Measurements from ENCODE around the gene CELF4. TPM values are rescaled to one million over a fixed set of nuclear protein-coding genes. Genes with fewer than 3 reads are reported as not detected.

CELF4 gene
- total and polyA plus RNA-seq, 7 donors, result 0.60 to 5.0 (median 1.8) TPM; not detected in 1

- peaks cover 5 to 43% (median 28%) of the 10 kb centered on the region in 3 donors for H3K27me3 ChIP-seq
- H3K9me3 ChIP-seq, result no peaks in the 10 kb centered on the region
- H3K4me3 ChIP-seq, result no peak overlapping the region
- TF ChIP-seq POLR2AphosphoS5 (IDR thresholded peaks at IDR 0.05) (no peak), EP300 (IDR thresholded peaks at IDR 0.05) (no peak), CTCF (IDR thresholded peaks at IDR 0.05) (no peak), POLR2A (IDR thresholded peaks at IDR 0.05) (no peak)
- DNase-seq, result no peak
- H3K36me3 ChIP-seq, result no peaks in the 10 kb centered on the region
- no peaks in the 10 kb centered on the region for H3K4me1 ChIP-seq
- H3K27ac ChIP-seq, result no peak overlapping the region
- intact Hi-C loops (cut with DNase I), result no loop called here
- WGBS, 2 donors, result 80 to 86% methylated on average over 7 of the region's 7 CpGs
Measured at GRCh38 chr18:37541517-37541916, 24.1 kb downstream of the CELF4 start.

GRCh38 chr18:37540424-37541138 lies 25.0 kb downstream of the CELF4 start:
- no peaks in the 10 kb centered on the region for H3K36me3 ChIP-seq
- 50 to 59% methylated on average over 9 of the region's 9 CpGs for WGBS, 2 donors
- H3K27ac ChIP-seq, result no peak overlapping the region
- TF ChIP-seq EP300 (IDR thresholded peaks at IDR 0.05), result no peak
- TF ChIP-seq POLR2A (IDR thresholded peaks at IDR 0.05), result no peak
- TF ChIP-seq POLR2AphosphoS5 (IDR thresholded peaks at IDR 0.05), result no peak
- TF ChIP-seq CTCF (IDR thresholded peaks at IDR 0.05), result no peak
- H3K4me1 ChIP-seq, result no peaks in the 10 kb centered on the region
- H3K9me3 ChIP-seq, result no peaks in the 10 kb centered on the region
- intact Hi-C loops (cut with DNase I), result no loop called here
- H3K27me3 ChIP-seq, result peaks cover 5 to 50% (median 28%) of the 10 kb centered on the region in 3 donors
- H3K4me3 ChIP-seq, result no peak overlapping the region
- no peak for DNase-seq

DNA sequence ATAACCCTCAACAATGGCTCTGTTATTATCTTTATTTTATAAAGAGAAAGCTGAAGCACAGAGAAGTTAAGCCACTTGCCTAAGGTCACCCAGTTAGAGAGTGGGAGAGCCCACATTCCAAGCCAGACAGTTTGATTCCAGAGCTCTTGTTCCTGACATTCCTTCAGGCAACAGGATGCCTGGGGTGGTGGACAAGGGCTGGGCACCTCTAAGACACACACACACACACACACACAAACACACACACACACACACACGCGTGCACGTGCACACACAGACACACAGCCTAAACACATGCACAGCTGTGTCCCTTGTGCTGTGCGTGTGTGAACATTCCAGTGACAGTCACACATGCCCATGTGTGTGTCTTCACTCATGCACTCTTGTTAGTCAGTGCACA lies 26.4 kb downstream of the CELF4 start:
- H3K27me3 ChIP-seq, result peaks cover 5 to 49% (median 28%) of the 10 kb centered on the region in 3 donors
- no peaks in the 10 kb centered on the region for H3K9me3 ChIP-seq
- H3K27ac ChIP-seq, result no peak overlapping the region
- DNase-seq, result no peak
- intact Hi-C loops (cut with DNase I), result loop anchor here (5.0 to 10.0 kb wide), 2 partner anchors 154 to 197 kb away; no protein-coding TSS in a partner anchor
- 77 to 83% methylated on average over 4 of the region's 4 CpGs for WGBS, 2 donors
- no peaks in the 10 kb centered on the region for H3K4me1 ChIP-seq
- TF ChIP-seq POLR2A (IDR thresholded peaks at IDR 0.05) (no peak), EP300 (IDR thresholded peaks at IDR 0.05) (no peak)
- H3K4me3 ChIP-seq, result no peak overlapping the region
- H3K36me3 ChIP-seq, result no peaks in the 10 kb centered on the region

GRCh38 chr18:37538526-37539205 lies 26.9 kb downstream of the CELF4 start:
- Histone ChIP-seq H3K4me3 (no peak overlapping the region), H3K9me3 (no peaks in the 10 kb centered on the region), H3K27ac (no peak overlapping the region), H3K4me1 (no peaks in the 10 kb centered on the region), H3K27me3 (peaks cover 5 to 54% (median 28%) of the 10 kb centered on the region in 3 donors), H3K36me3 (no peaks in the 10 kb centered on the region)
- TF ChIP-seq POLR2AphosphoS5 (IDR thresholded peaks at IDR 0.05) (no peak), EP300 (IDR thresholded peaks at IDR 0.05) (no peak)
- intact Hi-C loops (cut with DNase I), result loop anchor here (5.0 to 10.0 kb wide), 2 partner anchors 154 to 196 kb away; no protein-coding TSS in a partner anchor
- WGBS, 2 donors, result 20 to 30% methylated on average over 17 of the region's 17 CpGs
- no peak for DNase-seq

- DNase-seq, result peak; percentile 76
- 14 to 16% methylated on average over 23 of the region's 23 CpGs for WGBS, 2 donors
- no peak overlapping the region for H3K27ac ChIP-seq
- TF ChIP-seq POLR2A (IDR thresholded peaks at IDR 0.05) (no peak), CTCF (IDR thresholded peaks at IDR 0.05) (peak; percentile 37 to 83 (median 67))
- no peak overlapping the region for H3K4me3 ChIP-seq
- H3K27me3 ChIP-seq, result peaks cover 5 to 55% (median 28%) of the 10 kb centered on the region in 3 donors
- intact Hi-C loops (cut with DNase I), result loop anchor here (5.0 to 10.0 kb wide), 2 partner anchors 153 to 196 kb away; no protein-coding TSS in a partner anchor
- H3K9me3 ChIP-seq, result no peaks in the 10 kb centered on the region
- no peaks in the 10 kb centered on the region for H3K4me1 ChIP-seq
- no peaks in the 10 kb centered on the region for H3K36me3 ChIP-seq
Measured at GRCh38 chr18:37537868-37538525, 27.6 kb downstream of the CELF4 start.
